HG03520 (cell line): Measurements from ENCODE around the gene FAM50A.
"Not testable (repeated sequence)": the region's sequence is repeated elsewhere in the genome, so short reads cannot be mapped to it uniquely, and the experiment has no call there.

Experiments
- ATAC-seq: cut with Tn5 transposase; IDR thresholded peaks from one replicate; pipeline ENCODE4 v1.9.1; 2021; ENCODE audit warnings: mild to moderate bottlenecking, moderate library complexity; ENCODE audit not compliant: unreplicated experiment

FAM50A gene

GRCh38 chrX:154481911-154482601, 38.1 kb downstream of the FAM50A start:
- no peak for ATAC-seq

GRCh38 chrX:154482786-154483185, 38.8 kb downstream of the FAM50A start:
- ATAC-seq: no peak

GRCh38 chrX:154483325-154483724, 39.4 kb downstream of the FAM50A start:
- no peak for ATAC-seq

GRCh38 chrX:154484255-154485149, 40.6 kb downstream of the FAM50A start:
- ATAC-seq: no peak

- ATAC-seq: no peak
Observed at GRCh38 chrX:154485150-154486051, 41.5 kb downstream of the FAM50A start.

GRCh38 chrX:154486052-154486395, 42.1 kb downstream of the FAM50A start:
- ATAC-seq: no peak

GRCh38 chrX:154486396-154487207, 42.7 kb downstream of the FAM50A start, which contains the start of gene UBL4A:
Gene UBL4A, minus strand, starts transcription at chrX:154486615. Its CDS starts 31 bp downstream, at chrX:154486584.
- no peak for ATAC-seq

- ATAC-seq: no peak
Observed at GRCh38 chrX:154487518-154488290, 43.8 kb downstream of the FAM50A start.

GRCh38 chrX:154488336-154489075, 44.6 kb downstream of the FAM50A start:
- no peak for ATAC-seq

GRCh38 chrX:154489182-154489581, 45.2 kb downstream of the FAM50A start:
- ATAC-seq: no peak

- ATAC-seq: peak; percentile 21
Observed at GRCh38 chrX:154490021-154490413, 46.1 kb downstream of the FAM50A start.

GRCh38 chrX:154490414-154491083, 46.6 kb downstream of the FAM50A start, which contains the start of gene SLC10A3:
Gene SLC10A3, minus strand, starts transcription at chrX:154490629. Its CDS starts 1,689 bp downstream, at chrX:154488940.
- ATAC-seq: peak; percentile 67

GRCh38 chrX:154494715-154495114, 50.8 kb downstream of the FAM50A start:
- no peak for ATAC-seq

GRCh38 chrX:154495472-154495922, 51.6 kb downstream of the FAM50A start:
- no peak for ATAC-seq

- ATAC-seq: not testable (repeated sequence)
Observed at GRCh38 chrX:154496591-154497137, 52.7 kb downstream of the FAM50A start.
